ENCODE measurements around the gene LCN1.
"Not testable (repeated sequence)": the region's sequence is repeated elsewhere in the genome, so short reads cannot be mapped to it uniquely, and the experiment has no call there.

The LCN1 gene

DNA sequence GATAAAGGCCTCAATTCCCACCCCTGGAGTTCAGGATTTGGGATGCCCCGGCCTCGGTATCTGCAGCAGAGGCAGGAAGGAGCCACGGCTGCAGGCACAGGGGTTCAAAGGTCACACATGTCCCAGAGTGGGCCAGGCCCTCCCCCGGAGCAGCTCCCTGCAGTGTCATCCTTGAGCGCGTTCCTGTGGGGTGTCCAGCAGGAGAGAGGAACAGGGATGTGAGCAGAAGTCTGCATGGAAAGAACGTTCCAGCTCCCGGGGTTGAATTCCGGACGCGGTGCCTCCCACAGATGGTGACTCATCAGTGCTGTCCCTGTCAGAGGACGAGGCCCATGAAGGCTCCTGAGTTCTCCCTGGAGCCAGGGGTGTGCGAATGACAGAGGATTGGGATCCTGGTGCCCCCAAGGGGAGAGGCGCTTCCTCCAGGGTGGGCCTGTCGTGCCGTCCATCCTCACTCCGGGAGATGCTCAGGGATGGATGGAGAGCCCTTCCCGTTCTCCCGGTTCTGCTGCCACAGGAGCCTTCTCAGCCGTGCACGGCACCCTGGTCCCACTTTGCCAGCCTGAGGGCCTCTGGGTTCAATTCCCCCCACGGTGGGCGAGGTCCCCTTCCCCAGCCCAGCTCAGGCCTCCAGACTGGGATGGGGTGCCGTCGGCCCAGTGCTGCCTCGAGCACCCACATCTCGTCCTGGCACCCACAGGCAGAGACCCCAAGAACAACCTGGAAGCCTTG, 3.1 kb downstream of the LCN1 start:
- no peak for DNase-seq

DNA sequence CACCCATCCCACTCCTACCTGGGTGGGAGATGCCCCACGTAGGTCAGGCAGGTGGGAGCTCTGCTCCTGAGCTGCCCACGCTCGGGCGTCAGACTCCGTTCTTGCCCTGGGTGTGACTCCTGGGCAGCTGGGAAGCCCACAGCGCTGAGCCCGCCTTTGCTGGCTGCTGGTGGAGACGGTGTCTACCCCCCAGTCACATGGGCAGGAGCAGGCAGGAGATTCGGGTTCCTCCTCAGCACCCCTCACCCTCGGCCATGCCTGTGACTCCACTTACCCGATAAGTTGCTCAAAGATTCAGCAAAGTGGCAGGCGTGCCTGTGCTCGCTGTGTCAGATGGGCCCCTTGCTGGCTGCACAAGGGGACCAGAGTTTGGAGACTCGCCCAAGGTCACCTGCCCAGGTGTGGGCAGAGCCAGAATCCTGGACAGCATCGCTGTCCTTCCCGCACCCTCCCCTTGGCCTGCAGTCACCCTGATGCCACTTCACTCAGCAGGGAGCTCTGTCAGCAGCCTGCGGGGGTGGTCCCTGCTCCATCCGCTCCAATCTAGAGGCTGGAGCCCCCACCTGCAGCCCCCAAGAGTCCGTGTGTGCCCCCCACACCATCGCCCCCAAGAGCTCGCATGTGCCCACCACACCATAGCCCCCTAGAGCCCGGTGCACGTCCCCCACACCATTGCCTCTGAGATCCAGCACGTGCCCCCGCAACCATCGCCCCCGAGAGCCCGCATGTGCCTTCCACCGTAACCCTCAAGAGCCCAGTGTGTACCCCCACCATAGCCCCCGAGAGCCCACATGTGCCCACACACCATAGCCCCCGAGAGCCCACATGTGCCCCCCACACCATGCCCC, 4.2 kb downstream of the LCN1 start:
- DNase-seq = no peak

DNA sequence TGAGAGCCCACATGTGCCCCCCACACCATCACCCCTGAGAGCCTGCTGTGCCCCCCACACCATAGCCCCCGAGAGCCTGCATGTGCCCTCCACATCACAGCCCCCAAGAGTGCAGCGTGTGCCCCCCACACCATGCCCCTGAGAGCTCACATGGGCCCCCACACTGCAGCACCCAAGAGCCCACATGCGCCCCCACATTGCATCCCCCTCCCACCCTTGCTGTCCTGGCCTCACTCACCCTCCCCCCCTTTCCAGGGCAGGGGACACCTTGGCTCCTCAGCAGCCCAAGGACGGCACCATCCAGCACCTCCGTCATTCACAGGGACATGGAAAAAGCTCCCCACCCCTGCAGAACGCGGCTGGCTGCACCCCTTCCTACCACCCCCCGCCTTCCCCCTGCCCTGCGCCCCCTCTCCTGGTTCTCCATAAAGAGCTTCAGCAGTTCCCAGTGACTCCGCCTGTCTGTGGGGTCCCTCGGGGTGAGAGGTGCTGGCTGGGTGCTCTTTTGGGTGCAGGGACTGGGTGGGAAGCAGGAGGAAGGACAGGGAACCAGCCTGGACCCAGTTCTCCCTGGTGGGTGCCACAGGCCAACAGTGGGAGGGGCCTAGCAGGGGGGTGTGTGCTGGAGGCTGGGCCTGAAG, 5.0 kb downstream of the LCN1 start:
- no peak for DNase-seq

DNA sequence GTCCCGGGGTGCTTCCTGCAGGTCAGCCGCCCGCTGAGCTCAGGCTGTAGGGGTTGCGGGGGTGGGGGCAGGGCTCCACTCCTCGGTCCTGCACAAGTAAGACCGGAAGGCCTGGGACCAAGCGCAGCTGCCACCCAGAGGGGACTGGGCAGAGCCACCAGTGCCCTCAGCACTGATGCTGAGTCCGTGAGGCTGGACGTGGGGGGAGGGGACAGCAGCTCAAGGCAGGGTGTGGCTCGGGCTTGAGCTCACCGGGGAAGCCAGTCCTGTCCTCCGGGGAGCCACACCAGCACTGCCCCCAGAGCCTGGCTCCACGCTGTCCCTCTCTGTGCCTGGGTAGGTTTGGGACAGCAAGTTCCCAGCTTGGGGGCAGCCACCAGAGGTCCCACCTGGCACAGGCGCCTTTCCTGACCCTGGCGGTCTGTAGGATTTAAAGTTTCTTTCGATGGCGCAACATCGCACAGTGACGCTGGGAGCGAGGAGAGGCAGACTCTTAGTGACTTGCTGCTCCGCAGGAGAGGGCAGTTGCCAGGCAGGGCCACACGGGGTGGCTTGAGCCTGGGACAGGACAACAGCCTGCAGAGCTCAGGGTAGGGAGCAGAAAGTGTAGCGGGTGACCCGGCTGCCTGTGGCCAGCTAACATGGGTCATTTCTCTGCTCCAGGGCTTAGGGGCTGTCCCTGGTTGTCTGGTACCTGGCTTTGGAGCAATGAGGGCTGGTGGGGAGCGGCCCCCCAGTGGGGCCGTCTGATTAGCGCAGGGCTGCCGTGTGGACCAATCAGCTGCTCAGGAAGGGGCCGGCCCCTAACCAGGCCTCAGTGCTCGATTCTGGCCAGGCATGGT, 5.7 kb downstream of the LCN1 start:
- DNase-seq = no peak

DNA sequence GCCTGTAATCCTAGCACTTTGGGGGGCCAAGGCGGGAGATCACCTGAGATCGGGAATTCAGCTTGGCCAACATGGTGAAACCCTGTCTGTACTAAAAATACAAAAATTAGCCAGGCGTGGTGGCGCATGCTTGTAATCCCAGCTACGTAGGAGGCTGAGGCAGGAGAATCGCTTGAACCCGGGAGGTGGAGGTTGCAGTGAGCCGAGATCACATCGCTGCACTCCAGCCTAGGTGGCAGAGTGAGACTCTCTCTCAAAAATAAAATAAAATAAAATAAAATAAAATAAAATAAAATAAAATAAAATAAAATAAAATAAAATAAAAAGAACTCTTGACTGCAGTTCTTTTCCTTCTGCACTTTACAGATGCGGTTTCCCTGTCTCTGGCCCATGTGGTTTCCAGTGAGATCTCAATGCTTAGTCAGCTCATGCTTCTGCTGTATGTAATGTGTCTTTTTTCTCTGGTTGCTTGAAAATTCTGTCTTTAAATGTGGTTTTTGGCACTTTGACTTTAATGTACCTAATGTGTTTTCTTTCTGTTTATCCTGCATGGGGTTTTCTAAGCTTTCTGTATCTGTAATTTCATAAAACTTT, 7.7 kb downstream of the LCN1 start:
- not testable (repeated sequence) for DNase-seq

DNA sequence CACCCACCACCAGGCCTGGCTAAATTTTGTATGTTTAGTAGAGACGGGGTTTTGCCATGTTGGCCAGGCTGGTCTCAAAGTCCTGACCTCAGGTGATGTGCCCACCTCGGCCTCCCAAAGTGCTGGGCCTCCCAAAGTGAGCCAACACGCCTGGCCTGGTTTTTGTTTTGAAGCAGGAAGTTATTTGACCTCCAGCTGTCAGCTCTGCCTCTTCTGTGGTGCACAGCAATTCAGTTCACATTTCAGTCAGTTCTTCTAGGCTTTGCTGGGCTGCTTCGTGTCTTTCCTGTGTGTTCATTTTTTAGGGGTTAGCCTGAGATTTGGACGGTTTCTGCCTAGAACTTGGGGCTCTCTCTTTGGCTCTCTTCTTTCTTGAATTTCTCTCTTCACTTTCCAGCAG, 8.9 kb downstream of the LCN1 start:
- DNase-seq = no peak

DNA sequence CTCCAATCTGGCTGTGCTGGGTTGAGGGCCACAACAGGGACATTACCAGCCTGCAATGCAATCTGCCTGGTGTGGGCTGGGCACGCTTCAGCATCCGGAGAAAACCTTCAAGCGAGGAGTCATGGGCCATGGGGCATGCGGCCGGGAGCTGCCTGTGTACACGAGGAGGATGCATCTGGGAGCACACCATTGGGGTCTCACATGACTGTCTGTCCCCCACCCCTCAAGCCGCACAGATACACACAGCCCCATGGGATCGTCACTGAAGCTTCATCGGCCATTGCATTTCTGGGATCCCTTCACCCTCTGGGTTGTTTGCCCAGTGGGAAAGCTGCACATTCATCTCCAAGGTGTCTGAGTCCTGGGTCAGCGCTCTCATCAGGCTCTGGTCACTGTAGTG, 9.9 kb downstream of the LCN1 start:
- no peak for DNase-seq

DNA sequence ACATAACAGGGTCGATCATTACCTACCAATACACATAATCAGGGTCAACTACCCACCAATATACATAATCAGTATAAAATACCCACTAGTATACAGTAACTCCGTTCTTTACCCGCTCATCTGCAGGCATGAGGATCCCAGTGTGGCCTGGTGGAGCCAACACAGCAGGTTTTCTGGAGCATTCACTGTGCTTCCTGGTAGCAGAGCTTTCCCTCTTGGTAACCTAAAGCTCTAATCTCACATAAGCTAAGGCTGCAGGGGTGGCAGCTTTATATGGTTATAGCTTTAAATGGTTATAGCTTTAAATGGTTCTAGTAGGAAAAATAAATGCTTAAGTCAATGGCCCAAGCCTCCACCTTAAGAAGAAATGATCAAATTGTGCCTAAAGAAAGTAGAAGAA, 11.9 kb downstream of the LCN1 start:
- DNase-seq = no peak

DNA sequence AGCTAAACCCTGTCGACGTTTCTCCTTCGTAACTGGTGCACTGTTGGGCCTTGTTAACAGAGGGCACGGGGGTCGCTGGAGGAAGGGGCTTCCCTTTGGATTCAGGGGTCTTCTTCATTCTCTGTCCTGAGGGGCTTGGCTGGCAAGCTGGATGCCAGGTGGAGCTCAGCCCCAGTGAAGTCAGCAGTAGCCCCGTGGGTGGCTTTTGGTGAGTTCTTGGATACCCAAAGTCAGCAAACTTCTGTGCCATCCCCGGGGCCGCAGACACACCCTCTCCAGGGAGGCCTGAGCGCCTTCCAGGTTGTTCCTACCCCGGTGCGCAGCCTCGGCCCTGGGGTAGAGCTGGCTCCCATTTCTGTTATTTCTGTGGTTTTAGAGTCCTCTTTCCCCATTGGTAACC, 12.4 kb downstream of the LCN1 start:
- no peak for DNase-seq

DNA sequence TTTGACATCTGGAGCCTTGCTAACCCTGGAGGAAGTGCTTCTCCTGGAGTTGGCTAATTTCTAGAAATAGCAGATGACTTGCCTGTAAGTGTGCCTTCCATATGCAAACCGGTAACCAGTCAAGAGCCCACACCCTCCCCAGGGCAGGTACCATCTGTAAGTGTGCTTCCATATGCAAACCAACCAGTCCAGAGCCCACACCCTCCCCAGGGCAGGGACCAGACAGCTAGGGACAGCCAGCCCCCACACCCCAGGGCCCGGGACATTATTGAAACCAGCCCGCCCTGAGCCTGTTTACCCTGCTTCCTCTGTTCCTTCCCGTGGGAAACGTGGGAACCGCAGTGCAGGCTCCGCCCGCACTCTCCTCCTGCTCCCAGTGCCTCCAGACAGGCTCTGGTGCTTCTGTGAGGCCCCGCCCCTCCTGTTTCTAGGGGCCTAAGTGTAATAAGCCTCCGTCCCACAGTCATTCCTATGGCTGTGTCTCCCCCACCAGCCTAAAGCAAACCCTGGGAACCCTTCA, 13.0 kb downstream of the LCN1 start:
- not testable (repeated sequence) for DNase-seq

DNA sequence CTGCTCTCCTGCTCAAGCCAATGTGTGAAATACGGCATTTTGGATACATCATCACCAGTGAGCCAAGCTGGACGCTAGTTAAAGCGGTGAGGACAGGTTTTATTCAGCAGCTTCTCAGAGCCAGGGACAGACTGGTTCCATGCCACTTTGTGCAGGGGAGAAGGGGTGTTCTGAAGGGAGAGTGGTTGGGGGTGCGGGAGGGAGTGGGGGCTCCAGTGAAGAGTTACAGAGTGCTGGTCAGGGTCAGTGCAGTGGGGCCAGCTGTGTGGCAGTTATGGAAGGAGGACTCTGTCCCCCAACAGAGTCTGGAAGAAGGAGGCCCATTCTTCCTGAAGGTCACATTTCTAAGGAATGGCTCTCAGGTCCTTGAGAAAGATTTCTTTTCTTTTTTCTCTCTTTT, 13.6 kb downstream of the LCN1 start:
- DNase-seq = not testable (repeated sequence)

DNA sequence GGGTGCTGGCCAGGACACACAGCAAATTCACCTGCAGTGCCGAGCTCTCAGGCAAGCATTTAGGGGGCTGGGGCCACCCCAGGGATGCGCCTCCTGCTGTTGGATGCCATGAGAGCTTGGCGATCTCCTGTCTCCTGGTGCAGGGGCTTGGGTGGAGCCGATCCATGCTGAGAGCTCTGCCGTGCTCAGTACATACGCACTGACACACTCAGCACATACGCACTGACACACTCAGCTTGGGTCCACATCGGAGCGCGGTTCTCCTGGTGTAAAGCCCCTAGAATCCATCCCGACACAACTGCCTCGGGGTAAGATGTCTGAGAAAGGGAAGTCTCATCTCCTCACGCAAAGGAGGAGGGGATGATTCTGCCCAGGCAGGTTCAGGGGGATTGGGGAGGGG, 14.4 kb downstream of the LCN1 start:
- DNase-seq = not testable (repeated sequence)

DNA sequence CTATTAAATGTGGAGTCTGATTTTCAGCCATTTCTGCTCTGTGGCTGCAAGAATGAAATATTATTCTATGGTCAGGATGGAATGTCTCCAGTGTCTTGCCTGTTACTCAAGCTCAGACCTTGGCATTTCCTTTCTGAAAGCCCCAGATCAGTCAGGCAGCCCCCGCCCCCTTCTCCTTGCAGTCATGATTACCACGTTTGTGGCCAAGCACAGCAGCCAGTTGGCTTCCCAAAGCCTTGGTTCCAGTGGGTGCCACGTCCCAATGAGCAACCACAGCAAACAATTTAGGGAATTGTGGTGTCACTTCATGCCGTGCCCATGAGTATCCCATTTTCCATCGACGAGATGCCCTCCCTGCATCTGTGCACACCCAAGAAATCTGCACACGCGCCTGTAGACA, 15.0 kb downstream of the LCN1 start:
- no peak for DNase-seq

DNA sequence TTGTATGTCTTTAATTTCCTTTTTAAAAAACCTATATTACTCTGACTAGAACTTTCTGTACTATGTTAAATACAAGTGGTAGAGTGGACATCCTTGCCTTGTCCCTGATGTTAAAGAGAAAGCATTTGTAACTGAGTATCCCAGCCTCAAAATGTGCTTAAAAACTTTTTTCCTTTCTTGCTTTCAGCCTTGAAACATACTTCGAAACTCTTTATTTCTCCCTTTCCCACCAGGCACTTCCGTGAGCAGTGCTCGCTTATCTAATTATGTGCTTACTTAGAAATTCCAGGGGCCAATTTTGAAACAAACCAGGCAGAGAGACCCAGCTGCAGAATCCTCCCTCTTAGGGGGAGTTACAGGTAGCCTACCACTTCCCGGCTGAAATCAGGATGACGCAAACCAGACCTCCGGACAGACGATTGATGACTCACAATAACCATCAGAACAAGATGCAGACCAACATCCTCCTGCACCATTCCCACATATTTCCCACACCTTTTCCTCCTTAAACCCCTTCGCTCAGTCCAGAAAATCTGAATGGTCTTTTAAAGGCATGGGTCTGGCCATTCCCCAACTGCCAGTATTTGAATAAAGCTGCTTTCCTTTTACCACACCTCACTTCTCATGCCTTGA, 22.1 kb downstream of the LCN1 start:
- DNase-seq = not testable (repeated sequence)

DNA sequence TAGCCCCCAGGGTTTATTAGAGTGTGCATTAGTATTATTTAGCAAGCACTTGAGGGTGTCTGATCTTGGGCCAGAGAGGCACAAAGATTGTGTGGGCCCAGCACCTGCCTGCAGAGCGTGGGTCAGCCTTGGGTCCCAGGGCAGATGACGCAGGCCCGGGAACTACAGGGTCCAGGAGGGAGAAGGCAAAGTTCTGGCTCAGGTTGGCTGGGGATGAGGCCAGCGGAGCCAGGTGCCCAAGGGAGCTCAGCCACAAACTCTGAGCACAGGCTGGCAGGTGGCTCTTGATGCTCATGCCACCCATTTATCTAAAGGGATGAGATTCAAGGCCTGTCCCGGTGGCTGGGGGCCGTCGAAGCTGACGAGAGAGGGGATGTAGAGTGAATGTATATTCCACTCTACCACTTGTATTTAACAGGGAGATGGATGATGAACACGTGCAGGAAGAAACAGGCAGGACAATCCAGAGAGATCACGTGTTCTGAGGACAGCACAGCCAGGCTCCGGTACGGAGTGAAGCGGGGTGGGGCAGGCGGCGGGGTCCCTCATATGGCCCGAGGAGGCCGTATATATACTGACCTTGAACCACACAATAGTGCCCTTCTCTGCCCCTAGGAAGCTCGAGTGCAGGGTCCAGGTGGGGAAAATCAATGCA, 23.9 kb downstream of the LCN1 start:
- DNase-seq = no peak

DNA sequence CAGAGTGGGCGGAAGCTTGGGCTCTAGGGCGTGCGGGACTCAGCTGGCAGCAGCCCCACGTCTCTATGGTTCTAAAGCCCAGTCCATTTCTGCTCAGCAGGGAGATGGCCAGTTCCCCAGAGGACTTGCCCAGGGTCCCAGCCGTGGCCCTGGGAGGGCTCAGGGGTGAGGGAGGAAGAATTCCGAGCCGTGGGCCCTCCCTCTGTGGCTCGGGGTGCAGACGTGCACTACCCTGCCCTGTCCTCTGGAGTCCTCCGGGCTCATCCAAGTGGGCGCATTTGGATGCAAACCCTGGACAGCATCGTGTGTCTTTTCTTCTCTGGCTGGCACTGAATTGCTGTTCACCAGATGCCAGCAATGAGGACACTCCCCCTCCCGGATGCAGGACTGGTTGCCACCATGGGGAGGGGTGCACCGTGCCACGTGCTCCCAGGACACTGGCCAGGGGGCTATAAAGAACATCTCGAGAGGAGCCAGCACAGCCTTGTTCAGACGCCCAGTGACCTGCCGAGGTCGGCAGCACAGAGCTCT, 24.5 kb downstream of the LCN1 start, which contains the start of gene OBP2A:
Gene OBP2A (plus strand): TSS at position 481 of the 531 bp plus-strand sequence. CDS start 55 bp downstream, outside the sequence.
- not testable (repeated sequence) for DNase-seq

DNA sequence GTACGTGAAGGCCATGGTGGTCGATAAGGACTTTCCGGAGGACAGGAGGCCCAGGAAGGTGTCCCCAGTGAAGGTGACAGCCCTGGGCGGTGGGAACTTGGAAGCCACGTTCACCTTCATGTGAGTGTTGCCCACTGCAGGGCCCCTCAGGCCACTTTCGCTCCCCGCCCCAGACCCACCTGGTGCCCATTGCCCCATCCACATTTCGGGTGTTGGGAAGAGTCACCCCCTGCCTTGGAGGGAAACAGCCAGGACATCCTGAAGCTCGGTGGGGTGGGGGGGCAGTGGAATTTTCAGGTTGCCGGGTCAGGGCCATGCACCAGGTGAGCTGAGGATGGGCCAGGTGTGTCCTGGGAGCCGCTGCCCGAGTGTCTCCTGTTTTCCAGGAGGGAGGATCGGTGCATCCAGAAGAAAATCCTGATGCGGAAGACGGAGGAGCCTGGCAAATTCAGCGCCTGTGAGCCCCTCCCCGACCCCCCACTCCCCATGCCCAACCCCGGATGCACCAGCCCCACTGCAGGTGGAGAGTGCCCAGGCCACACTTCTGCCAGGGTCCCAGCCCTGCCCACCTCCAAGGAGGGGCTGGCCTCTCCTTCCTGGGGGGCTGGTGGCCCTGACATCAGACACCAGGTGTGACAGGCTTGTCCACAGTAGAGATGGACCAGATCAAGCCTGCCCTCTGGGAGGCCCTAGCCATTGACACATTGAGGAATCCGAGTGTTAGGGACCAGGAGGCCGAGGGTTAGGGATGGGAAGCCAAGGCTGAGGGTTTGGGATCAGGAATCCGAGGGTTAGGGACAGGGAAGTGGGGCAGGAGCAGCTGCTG, 25.8 kb downstream of the LCN1 start:
- DNase-seq = not testable (repeated sequence)

DNA sequence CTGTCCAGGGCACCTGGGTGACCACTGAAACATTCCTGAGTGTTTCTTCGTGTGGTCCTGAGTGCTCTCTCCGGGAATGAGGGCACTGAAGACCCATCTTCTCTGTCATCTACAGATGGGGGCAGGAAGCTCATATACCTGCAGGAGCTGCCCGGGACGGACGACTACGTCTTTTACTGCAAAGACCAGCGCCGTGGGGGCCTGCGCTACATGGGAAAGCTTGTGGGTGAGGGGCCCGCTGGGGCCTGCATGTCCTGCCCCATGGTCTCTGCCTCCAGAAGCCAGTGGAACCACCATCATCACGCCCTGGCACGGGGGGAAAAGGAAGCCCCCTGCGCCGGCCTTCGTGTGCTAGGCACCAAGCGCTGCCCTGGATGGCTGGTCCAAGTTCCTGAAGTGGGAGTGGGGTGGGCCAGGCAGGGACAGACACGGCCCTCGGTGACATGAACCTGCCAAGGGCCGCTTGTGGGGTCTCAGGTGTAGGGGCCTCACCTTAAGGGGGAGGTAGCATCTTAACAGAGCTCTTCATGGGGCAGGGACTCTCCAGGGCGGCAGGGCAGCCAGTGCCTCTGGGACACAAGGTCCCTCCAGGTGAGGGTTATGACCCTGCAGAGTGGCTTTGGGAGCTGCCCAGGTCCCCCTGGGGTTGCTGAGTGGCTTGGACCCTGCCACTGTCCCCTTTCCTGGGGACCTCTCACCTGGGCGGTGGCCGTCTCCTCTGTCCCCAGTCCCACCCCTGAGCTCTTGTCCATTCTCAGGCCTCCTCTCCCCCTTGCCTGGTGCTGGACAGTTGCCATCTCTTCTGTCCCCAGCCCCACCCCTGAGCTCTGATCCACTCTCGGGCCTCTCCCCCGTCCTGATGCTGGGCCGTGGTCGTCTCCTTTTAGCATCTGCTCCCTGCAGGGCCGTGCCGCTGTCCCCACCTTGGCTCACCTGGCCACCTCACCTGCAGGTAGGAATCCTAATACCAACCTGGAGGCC, 26.8 kb downstream of the LCN1 start:
- no peak for DNase-seq

Measured in inflammatory macrophage treated with lipopolysaccharide for 4 hours (primary cell).